HK-2 (cell line): ENCODE measurements around the gene STN1.

Experiments used
- DNase-seq: peaks from one replicate; pipeline ENCODE4 v3.0.0-alpha.2; 2018; ENCODE audit not compliant: unreplicated experiment

STN1 gene

DNA sequence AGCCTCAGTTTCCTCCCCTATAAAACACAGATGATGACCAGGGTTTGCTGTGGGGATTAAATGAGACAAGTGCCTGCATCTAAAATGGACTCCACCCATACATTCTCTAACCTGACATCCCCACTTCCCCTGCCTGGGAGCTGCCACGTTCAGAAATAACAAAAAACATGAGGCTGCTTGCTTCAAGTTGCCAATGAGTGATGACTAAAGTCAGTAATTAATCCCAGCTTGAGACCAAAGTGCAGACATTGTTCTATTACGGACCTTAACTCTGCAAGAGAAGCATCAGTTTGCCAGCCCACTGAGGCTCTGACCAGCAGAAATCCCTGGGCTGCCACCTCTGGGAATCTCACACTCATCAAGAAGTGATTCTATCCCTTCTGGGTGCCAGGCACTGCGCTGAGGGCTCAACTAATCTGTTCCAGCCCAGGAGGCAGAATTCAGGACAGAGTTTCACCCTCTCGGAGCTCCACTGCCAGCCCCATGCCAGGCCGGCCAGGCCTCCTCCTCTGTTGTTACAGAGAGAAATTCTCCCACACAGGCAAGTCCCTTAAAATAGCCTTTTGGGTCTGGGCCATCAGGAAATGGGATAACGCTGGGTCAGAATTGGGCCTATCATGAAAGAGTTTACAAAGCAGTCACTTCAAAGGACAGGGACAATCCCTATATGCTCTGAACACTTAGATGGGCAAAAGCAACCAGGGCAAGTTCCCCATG, 74.0 kb downstream of the STN1 start:
- DNase-seq: no peak

DNA sequence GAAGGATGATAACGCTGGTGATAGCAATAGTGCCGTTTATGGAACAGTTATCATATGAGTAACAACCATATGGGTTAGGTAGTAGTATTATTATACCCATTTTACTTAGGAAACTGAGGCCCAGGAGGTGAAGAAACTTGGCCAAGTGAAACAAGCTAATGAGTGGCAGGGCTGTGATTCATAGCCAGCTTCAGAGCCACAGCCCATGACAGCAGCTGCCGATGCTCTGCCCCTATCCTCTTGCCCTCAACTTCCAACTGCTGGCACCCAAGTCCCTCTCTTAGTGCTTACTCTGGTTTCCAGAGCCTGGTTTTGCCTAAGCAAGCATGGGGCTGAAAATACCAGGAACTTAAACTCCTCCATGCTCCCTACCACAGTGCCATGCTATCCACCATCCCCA, 74.9 kb downstream of the STN1 start:
- no peak for DNase-seq

DNA sequence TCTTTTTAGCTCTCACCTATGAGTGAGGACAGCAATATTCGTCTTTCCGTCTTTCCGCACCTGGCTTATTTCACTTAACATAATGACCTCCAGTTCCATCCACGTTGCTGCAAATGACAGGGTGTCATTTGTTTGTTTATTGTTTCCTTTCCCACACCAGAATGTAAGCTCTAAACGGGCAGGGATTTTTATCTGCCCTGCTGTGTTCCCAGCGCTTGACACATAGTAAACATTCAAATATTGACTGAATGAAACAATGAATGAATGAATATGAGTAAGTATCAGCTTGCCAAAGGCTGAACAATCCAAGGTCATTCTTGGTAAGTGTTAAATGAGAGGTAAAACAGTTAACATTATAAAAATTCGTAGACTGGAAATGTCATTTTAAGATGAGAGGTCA, 75.4 kb downstream of the STN1 start:
- DNase-seq: no peak

DNA sequence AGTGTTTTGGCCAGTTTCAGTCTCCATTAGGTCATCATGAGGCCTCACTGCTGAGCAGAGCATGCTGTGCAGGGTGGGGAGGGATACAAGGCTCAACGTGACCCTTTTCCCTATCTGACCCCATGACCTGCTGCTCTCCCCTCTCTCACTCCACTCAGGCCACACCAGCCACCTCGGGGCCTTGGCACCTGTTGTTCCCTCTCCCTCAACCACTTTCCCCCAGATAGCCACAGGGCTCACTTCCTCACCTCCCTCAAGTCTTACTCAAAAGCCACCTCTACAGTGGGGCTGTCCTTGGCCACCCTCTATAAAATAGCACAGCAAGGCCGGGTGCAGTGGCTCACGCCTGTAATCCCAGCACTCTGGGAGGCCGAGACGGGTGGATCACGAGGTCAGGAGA, 76.5 kb downstream of the STN1 start:
- no peak for DNase-seq

DNA sequence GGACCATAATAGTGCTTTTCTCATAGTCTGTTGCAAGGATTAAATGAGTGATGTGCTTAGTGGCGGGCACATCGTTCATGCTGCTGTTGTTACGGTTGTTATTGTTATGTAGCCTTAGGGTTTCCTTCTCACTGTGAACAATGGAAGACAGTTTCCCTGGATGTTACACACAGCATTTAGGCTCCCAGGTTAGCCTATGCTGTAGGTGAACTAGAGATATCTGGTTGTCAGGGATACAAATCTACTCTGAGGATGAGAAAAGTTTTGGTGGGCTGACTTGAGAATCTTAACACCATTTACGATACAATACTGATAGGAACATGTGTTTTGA, 77.3 kb downstream of the STN1 start:
- no peak for DNase-seq

DNA sequence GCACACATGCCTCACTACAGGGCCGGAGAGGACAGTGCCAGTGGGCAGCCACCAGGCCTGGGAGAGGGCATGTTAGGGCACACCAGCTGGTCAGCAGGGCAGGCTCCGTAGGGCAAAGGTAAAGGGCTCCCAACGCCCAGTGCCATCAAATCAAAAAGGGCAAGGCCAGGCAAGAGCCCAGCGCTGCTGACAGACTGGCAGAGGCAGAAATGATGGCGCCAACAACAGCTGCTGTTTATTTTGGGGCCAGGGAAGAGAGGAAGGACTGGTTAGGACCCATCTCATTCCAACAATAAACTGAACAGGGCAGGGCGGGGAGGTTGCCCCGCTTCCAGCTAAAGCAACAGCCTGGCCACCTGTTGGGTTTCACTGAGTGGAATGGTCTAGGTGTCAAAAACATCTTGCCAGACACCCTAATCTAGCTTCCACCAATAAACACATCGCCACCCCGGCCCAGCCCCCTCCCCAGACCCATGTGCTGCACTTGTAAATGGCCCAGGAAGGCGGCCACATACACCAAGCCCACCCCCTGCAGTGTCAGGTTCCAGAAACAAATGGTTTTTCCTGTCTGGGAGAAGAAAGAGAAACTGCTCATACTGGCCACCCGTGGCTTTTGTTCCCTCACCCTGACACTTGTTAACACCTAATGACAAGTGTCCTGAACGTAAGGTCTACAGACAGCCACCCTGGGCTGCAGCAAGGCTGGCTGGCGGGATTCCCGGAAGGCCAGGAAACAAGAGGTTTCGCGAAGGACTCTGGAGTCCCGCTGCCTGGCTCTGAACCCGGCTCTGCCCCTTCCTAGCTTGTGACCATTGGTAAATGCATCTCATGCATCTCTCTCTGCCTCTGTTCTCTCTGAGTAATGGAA, 77.9 kb downstream of the STN1 start:
- no peak for DNase-seq

DNA sequence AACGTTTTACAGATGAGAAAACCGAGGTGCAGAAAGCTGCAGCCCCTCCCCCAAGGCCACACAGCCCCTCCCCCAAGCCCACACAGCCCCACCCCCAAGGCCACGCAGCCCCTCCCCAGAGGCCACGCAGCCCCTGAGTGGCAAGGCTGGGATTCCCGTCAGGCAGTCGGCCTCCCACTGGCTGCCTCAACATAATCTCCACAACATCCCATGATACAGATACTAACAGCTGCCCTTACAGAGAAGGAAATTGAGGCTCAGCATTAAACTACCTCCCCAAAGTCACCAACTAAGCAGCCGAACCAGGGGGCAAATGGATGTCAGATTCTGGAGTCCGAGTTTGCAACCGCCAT, 78.5 kb downstream of the STN1 start:
- no peak for DNase-seq

DNA sequence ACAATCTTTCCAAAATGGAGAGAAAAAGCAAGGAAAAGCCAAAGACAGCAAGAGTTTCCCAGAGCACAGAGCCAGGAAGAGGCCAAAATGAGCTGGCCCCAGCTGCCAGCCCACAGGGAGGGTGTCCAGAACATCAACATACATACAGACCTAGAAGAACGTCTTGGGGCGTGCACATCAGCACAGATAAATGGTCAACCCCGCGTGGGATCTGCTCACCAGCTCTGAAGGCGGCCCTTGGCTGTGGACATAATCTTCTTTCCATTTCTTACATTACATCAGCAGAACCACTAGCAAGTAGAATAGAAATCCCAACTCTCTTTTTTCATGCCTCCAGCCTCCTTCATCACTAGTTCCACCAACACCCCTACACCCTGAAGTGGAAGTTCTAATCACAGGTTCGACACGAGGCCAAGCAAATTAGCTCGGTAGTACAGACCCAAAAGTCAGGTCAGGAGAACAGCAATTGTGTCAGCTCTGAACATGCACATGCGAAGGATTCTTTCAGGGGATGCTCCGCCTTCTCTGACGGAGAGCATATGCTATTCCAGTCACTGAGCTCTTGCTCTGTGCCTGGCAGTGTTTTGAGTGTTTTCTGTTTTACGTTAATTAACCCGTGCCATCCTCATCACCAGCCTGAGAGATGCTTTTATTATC, 79.0 kb downstream of the STN1 start:
- DNase-seq: no peak

DNA sequence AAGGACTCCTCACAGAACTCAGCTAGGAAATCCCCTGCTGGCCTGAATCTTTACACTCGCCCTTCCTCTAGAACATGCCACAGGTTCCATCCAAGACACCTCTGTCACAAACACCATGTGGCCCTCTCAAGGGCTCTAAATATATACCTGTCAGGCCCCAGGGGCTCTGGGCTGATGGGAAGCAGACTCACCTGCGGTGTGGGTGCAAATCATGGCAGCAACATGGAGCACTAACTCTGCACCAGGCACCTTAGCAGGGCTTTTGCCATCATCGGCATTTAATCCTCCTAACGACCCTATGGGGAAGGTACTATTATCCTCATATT, 80.0 kb downstream of the STN1 start:
- DNase-seq: no peak

DNA sequence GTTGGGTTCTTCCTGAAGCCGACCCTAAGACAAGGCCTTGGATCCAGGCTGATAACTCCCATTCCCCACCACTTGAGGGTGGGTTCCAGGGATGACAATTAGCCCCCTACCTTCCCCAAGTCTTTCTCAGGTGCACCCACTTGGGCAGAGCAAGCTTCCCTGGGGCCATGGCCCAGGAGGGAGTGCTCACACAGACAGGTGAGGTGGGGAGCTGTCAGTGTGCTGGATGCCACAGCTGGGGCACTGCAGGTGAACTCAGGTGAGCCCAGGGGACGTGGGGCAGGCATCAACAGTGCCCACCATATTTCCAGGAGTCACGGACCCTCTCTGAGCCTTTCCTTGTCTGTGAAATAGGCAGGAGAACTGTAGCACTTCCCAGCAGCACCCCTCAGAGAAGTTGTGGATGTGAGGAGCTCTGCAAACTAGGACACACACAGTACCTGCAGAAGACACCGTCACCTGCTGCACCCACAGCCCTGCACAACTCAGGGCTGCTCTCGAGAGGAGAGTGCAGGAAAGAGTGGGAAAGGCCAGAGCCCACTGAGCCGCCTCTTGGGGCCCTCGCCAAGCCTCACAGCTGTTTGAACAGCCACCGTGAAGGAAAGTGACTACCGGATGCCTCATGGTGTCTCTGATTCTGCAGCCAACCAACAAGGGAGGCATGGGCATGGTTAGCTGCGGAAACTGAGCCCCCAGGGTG, 80.5 kb downstream of the STN1 start:
- no peak for DNase-seq

DNA sequence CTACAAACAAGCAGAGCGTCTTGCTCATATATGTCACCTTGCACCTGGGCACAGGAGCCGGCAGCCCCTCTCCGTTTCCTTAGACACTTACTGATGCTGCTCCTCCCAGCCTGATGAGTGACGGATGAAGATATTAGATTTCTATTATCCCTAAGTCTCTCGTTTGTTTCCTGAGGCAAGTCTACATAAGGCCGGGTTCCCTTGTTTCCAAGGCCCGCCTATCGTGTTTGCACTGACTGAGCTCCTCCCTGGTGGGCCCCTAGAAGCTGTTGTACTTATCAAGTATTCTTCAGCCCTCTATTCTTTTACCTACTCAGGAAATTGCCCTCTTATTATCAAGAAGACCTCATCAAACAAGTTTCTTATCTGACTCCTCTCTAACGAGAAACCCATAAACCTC, 81.1 kb downstream of the STN1 start:
- no peak for DNase-seq

DNA sequence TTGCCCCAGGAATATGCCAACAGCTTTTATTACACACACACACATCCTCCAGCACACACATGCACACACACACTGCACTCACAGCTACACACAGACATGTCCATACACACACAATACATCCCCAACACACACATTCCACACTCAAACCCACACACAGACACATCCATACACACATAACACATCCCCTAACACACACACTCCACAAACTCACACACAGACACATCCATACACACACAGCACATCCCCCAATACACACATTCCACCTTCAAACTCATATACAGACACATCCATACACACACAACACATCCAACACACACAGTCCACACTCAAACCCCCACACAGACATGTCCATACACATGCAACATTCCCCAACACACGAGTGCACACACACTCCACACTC, 81.7 kb downstream of the STN1 start:
- DNase-seq: no peak

DNA sequence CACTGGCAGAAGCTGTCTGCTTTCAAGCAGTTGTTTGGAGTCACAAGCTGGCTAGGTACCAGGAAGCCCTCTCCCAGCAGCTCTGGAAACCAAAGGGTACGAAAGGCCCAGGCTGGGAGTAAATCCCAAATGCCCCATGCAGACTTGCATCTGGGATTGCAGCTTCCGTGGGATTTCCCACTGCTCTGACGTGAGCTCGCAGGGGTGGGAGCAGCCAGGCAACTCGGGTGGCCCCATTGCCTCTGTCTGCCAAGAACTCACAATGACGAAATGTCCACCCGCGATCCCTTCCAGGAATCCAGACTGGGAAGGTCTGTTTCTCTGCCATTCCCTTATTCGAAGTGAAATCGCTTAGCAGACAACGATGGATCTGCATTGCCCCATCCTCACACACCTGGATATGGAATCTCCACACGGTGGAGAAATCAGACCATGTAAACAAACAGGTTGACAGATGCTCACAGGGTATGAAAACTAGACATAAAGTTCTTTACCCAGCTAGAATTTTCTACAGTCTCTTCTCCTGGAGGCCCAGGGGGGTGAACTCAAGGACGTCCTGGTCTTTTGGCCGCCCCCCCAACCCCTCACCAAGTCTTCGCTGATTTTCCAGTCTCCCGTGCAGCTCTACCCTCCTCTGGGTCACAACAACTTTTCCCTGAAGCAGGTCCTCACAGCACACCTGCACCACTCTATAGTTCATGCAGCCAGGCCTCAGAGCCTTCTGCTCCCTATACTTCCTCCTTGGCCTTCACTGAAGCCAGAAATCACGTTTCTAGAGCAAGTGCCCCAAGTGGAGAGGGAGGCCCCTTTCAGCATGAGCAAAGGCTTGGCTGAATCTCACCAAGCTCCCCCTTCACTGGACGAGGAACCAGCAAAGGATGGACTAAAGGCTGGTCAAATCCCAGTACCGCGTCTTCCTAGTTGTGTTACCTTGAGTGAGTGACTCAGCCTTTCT, 82.6 kb downstream of the STN1 start:
- DNase-seq: no peak

DNA sequence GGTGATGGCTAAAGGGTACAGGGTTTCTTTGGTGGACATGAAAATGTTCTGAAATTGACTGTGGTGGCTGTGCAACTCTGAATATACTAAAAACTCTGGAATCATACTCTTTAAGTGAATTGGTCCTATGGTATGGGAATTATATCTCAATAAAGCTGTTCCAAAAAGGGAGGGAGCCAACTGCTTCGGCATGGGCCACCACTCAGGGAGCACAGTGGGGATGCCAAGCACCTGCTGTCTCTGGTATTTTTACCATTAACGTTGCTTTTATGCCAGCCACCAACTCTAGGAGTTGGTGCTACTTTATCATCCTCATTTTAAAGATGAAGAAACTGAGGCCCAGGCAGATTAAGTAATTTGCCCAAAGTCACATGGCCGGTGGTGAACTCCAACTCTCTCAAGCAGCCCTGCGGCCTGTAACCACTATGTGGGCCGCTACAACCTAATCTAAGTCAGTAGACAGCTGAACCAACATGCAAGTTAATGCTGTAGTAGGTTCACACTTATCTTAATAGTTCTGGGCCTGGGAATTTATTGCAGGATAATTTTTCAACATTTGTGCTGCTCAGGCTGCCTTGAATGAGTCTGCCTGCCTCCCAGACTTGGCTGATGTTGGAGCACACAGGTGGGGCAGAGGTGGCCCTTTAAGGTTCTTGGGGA, 83.4 kb downstream of the STN1 start:
- DNase-seq: no peak

DNA sequence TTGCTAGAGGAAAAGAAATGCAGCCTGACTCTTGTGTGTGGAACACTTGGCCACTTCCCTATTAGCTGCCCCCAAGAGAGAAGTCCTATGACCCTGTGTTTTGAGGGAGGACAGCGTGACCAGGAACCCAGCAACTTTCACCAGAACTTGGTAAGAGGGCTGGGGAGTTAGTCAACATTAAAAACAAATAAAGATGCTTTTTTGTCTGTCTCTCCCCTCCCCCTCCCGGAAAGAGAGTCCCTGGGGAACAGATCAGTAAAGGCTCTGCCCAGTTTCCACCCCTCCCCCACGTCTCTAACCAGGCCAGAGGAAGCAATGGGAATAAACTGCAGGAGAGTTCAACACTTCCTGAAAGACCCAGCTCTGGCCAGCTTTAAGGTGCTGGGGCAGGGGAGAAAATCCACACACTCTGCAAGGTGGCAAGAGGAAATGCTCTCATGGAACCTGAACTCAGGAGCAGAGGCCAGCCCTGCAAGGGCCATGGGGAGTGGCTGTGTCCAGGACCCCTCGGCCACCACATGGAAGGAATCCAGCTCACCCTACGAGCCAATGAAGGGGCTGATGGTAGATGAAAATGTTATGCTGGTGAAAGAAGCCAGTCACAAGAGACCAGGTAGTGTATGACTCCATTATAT, 84.1 kb downstream of the STN1 start:
- no peak for DNase-seq

DNA sequence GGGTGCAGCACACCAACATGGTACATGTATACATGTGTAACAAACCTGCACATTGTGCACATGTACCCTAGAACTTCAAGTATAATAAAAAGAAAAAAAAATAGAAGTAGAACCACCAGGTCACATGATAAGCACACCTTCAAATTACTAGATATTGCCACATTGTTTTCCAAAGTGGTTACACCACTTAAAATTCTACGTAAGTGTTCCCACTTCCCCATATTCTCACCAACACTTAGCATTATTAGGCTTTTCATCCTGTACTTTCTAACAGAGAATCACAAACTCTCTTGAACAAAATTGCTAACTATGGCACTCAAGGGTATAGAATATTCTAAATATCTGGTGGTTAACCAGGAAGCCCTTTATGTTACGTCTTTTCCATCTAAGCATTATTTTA, 85.2 kb downstream of the STN1 start:
- no peak for DNase-seq
